Activated T-cell treated with anti-CD3 and anti-CD28 coated beads, Interleukin-2, amount 50 U/mL, for 24 hours (primary cell): ENCODE data around the gene EML5.

ENCODE experiments used
- DNase-seq: peaks from one replicate; pipeline ENCODE4 v3.0.0-alpha.2; 2020
- H3K27ac Mint-ChIP-seq: 2 replicates; pipeline ENCODE4 v1.8.0; 2020; ENCODE audit warnings: mild to moderate bottlenecking, mixed read lengths
- H3K27me3 Mint-ChIP-seq: 2 replicates; pipeline ENCODE4 v1.8.0; 2020; ENCODE audit warnings: mixed read lengths
- H3K36me3 Mint-ChIP-seq: 2 replicates; pipeline ENCODE4 v1.8.0; 2020; ENCODE audit warnings: low read depth, mixed read lengths
- H3K4me1 Mint-ChIP-seq: 2 replicates; pipeline ENCODE4 v1.8.0; 2020; ENCODE audit warnings: low read depth, mixed read lengths
- H3K4me3 Mint-ChIP-seq: 2 replicates; pipeline ENCODE4 v1.8.0; 2020; ENCODE audit warnings: mild to moderate bottlenecking, moderate library complexity, mixed read lengths
- H3K9me3 Mint-ChIP-seq: 2 replicates; pipeline ENCODE4 v1.8.0; 2020; ENCODE audit warnings: mixed read lengths

Gene EML5

DNA sequence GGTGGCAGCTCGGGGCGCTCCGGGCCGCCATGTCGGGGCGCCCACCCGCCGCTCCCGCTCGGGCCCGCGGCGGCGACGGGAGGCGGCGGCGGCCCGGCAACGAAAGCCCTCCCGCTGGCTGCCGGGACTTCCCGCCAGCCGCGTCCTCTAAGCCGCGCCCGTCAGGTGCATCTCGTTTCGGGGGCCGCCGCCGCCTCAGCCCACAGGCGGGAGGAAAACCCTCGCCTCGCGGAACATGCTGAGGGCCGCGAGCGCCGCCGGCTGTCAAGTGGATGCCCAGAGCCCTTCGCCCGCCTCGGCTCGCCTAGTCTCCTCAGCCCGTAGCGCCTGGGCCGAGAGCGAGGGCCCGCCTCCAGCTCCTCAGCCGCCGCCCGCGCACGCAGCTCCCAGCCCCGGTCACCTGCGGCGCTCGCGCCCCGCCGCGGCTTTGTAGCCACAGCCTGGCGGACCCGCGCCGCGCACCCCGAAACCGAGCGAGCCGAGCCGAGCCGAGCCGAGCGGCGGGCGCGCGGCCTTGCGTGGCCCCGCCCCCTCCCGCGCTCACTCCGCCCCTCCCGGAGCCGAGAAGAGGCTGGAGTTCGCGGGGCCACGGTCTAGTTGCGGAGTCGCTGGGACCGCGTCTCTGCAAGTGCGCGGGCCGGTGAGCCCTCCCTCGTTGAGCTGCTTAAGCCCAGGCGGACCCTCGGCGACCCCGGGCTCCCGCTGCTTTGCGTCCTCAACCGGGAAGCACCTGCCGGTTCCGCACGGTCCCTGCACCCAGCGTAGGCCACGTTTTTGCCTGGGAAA, at the start of gene EML5:
Gene EML5, minus strand, starts transcription at position 481 of the 786 bp plus-strand sequence. Its CDS starts 450 bp downstream, at position 31.
- Mint-ChIP-seq H3K4me1 (peaks cover 38% of the 10 kb centered on the region), H3K4me3 (peak within 1 kb of the TSS; percentile 87), H3K27me3 (no peaks in the 10 kb centered on the region), H3K9me3 (no peaks in the 10 kb centered on the region), H3K27ac (peak within 1 kb of the TSS; percentile 86), H3K36me3 (peaks cover 6% of the 10 kb centered on the region)
- peak; percentile 90 for DNase-seq

DNA sequence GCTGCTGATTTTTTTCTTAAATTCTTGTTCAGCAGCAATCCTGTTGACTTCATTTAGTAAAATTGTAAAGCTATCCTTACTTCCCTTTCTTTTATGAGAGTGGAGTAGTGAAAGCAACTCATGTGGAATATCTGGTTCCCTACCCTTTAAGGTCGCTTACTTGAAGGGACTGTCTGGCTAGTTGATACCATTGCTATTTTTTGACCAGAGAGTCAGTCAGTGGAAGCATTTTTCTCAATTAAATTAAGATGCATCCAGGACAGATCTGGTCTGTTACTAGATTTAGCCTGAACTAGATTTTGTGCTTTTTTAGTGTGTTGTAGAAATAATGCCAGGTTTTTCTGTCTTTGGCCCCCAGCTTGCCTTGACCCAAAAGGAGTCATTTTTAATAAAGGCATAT, 49.7 kb upstream of the EML5 start:
- no peaks in the 10 kb centered on the region for H3K36me3 Mint-ChIP-seq
- H3K27ac Mint-ChIP-seq: no peak overlapping the region
- H3K4me3 Mint-ChIP-seq: no peak overlapping the region
- H3K27me3 Mint-ChIP-seq: no peaks in the 10 kb centered on the region
- no peaks in the 10 kb centered on the region for H3K4me1 Mint-ChIP-seq
- no peaks in the 10 kb centered on the region for H3K9me3 Mint-ChIP-seq
- DNase-seq: no peak

DNA sequence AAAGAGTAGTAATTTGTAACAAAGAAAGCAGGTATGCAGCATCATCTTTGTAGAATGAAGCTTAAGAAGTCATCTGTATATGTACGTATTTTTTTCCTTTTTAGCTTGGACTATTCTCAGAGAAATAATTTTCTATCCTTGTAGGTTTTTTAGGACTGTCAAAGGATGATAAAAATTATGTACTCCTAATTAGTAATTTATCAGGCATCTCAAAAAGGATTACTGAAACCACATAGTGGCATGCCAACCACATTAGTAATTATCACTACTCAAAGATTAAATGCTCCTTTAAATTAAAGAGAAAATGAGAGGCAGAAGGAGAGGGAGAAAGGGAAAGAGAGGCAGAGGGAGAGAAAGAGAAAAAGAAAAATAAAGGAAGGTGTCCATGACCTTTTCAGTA, 49.0 kb upstream of the EML5 start:
- Mint-ChIP-seq H3K27ac (no peak overlapping the region), H3K27me3 (peaks cover 4% of the 10 kb centered on the region), H3K4me3 (no peak overlapping the region)

DNA sequence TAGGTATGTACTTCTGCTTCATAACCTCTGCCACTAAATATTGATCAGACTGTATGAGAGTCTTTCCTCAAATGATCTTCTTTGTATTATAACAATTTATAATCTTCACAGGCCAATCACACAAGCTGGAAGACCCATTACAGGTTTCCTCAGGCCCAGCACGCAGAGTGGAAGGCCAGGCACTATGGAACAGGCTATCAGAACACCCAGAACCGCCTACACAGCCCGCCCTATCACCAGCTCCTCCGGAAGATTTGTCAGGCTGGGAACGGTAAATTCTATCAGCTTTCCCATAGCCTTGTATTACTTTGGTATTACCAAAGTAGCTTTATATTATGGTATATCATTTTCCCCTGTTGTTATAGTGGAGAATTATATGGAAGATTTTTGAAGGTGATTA, 48.2 kb upstream of the EML5 start:
- H3K27ac Mint-ChIP-seq: no peak overlapping the region
- H3K4me1 Mint-ChIP-seq: no peaks in the 10 kb centered on the region
- peaks cover 4% of the 10 kb centered on the region for H3K27me3 Mint-ChIP-seq
- no peak for DNase-seq
- no peak overlapping the region for H3K4me3 Mint-ChIP-seq
- H3K9me3 Mint-ChIP-seq: no peaks in the 10 kb centered on the region
- no peaks in the 10 kb centered on the region for H3K36me3 Mint-ChIP-seq

More for the DNA sequence above, 49.0 kb upstream of the EML5 start:
- no peaks in the 10 kb centered on the region for H3K9me3 Mint-ChIP-seq
- no peak for DNase-seq
- H3K4me1 Mint-ChIP-seq: no peaks in the 10 kb centered on the region
- H3K36me3 Mint-ChIP-seq: no peaks in the 10 kb centered on the region

DNA sequence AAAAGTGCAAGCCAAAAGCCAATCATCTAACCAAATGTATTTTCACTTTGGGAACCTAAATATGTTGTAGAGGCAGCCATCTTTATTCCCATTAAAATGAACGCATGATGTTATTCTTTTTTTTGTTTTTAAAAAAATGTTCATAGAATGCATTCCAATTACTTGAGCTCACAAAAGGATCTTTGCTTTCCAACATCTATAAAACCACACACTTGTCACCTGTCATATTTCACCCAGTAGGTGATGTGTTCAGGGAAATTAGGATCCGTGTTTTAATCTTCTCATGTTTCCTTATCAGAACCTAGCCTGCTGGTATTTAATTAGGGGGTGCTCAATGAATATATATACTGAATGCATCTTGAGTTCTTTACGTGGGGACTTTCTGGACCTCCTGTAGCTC, 45.3 kb upstream of the EML5 start:
- Mint-ChIP-seq H3K27me3 (peaks cover 7% of the 10 kb centered on the region), H3K36me3 (no peaks in the 10 kb centered on the region), H3K4me3 (no peak overlapping the region), H3K4me1 (no peaks in the 10 kb centered on the region), H3K9me3 (no peaks in the 10 kb centered on the region), H3K27ac (no peak overlapping the region)
- no peak for DNase-seq

DNA sequence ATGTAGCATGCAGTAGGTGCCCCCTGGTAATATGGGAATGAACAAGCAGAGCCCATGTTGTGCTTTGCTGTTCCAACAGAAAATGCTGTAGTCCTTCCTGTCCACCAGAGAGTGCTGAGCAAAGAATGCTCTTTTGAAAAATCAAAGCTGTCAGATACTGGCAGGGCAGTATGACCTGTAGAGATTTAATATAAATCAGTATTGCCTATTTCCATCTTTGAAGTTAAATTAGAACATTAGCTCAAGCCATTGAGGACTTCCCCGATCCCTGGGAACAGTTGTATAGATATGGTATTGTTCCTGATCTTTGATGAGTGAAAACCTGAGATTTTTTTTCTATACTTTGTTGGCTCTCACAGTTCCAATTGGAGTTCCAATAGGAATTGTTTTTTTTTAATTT, 44.7 kb upstream of the EML5 start:
- Mint-ChIP-seq H3K36me3 (no peaks in the 10 kb centered on the region), H3K4me3 (no peak overlapping the region), H3K9me3 (no peaks in the 10 kb centered on the region), H3K27me3 (peaks cover 7% of the 10 kb centered on the region), H3K27ac (no peak overlapping the region), H3K4me1 (no peaks in the 10 kb centered on the region)
- no peak for DNase-seq

DNA sequence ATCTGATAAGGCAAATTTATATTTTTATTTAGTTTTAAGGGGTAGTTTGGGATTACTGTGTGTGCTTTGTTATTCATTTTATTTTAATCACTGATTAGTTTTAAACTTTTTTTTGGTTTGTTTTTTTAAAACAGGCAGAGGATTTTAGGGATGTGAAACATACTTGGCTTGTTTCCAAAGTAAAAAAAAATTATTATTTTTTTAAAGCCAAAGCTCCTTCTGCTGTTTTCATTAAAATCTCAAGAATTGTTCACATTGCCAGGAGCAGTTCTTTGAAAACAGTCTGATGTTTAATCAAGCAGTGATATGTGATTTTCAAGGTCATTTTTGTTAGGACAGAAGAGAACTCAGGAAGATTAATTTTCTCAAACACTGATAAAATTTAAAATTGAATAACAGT, 42.9 kb upstream of the EML5 start:
- H3K27ac Mint-ChIP-seq: no peak overlapping the region
- no peaks in the 10 kb centered on the region for H3K36me3 Mint-ChIP-seq
- H3K4me1 Mint-ChIP-seq: peaks cover 6% of the 10 kb centered on the region
- H3K9me3 Mint-ChIP-seq: no peaks in the 10 kb centered on the region
- no peak overlapping the region for H3K4me3 Mint-ChIP-seq
- H3K27me3 Mint-ChIP-seq: peaks cover 7% of the 10 kb centered on the region
- no peak for DNase-seq

DNA sequence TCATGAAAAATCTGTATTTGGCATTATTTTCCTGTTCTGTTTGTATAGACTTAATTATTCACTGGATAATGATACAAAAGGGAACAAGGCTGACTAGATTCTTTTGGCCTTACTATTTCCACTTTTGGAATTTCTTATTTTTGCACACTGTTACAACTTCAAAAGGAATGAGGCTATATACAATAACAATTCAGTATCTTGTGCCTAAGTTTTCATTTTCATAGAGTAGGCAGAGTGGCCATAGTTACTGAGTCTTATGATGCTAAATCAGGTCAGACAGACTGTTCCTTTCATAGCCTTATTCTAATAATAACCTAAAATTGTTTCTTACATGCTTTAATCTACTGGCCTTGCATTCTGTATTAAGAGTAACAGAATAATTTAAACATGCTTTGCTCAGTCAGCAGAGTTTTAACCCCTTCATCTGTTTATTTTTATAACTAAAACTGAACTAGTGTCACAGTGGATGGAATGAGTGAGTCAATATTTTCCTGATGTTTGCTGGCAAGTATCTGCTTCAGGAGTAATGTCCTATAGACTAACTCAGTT, 42.2 kb upstream of the EML5 start:
- Mint-ChIP-seq H3K4me1 (peaks cover 6% of the 10 kb centered on the region), H3K36me3 (no peaks in the 10 kb centered on the region), H3K27ac (no peak overlapping the region), H3K27me3 (peaks cover 7% of the 10 kb centered on the region), H3K9me3 (no peaks in the 10 kb centered on the region), H3K4me3 (no peak overlapping the region)
- DNase-seq: no peak

DNA sequence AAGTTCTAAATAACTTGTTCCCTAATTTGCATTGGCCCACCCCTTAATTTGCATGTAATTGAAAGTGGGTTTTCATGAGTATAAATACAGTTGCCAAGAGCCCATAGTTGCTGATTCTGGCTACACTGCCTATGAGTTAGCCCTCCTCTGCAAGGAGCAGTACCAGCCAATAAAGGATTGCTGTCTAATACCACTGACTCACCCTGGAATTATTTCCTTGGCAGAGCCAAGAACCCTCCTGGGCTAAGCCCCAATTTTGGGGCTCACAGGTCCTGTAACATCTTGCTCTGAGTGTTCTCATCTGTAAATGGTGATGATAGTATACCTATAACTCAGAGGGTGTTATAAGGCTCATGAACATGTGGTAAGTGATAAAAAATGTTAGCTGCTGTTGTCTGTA, 38.5 kb upstream of the EML5 start:
- no peak overlapping the region for H3K4me3 Mint-ChIP-seq
- H3K36me3 Mint-ChIP-seq: no peaks in the 10 kb centered on the region
- no peaks in the 10 kb centered on the region for H3K9me3 Mint-ChIP-seq
- no peak overlapping the region for H3K27ac Mint-ChIP-seq
- no peak for DNase-seq
- H3K27me3 Mint-ChIP-seq: peaks cover 3% of the 10 kb centered on the region
- peaks cover 6% of the 10 kb centered on the region for H3K4me1 Mint-ChIP-seq

DNA sequence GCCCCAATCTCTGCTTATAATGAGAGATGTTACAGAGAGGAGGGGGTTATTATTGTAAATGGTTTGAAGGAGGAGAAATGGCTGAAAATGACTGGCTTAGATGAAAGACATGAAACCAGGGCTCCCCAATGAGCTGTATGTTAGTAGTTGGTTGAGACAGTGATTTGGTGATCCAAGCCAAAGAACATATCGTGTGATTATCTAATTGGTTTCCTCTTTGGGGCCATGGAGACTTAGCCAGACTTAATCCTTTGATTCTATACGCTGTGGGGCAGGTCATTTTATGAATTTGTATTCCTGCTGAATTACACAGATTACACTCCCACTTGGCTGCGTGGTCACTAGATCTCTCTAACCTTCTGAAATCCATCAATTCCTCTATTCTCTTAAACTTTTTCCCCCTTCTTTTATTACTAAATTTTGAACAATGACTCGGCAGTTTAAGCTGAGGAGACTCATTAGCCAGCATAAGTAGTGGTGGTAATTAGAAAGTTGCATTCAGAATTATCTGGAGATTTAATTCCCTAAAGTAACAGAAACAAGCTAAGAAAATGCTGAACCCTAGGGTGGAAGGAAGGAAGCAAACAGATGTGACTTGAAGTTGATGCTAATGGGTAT, 37.0 kb upstream of the EML5 start:
- no peaks in the 10 kb centered on the region for H3K36me3 Mint-ChIP-seq
- peaks cover 3% of the 10 kb centered on the region for H3K27me3 Mint-ChIP-seq
- no peak overlapping the region for H3K4me3 Mint-ChIP-seq
- H3K4me1 Mint-ChIP-seq: peaks cover 13% of the 10 kb centered on the region
- no peak for DNase-seq
- no peaks in the 10 kb centered on the region for H3K9me3 Mint-ChIP-seq
- H3K27ac Mint-ChIP-seq: no peak overlapping the region

DNA sequence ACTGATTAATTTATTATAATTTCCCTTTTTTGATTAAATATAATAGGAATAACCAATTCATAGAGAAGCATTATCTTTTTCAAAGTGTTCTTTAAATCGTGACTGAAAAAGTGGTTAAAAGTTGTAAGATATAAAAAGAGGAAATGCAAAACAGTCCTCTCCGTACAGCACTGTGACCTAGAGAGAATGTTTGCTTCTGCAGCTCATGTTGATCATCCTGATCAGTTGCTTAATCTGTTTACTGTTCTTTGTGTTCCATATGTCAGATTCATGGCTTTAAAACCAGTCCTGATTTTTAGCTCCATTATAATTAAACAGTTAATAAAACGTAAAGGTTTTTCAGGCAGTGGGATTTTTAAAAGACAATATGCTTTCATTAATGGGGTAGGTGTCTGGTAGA, 36.4 kb upstream of the EML5 start:
- Mint-ChIP-seq H3K9me3 (no peaks in the 10 kb centered on the region), H3K4me3 (no peak overlapping the region), H3K27ac (no peak overlapping the region), H3K27me3 (peaks cover 3% of the 10 kb centered on the region), H3K36me3 (no peaks in the 10 kb centered on the region), H3K4me1 (peaks cover 13% of the 10 kb centered on the region)
- no peak for DNase-seq

DNA sequence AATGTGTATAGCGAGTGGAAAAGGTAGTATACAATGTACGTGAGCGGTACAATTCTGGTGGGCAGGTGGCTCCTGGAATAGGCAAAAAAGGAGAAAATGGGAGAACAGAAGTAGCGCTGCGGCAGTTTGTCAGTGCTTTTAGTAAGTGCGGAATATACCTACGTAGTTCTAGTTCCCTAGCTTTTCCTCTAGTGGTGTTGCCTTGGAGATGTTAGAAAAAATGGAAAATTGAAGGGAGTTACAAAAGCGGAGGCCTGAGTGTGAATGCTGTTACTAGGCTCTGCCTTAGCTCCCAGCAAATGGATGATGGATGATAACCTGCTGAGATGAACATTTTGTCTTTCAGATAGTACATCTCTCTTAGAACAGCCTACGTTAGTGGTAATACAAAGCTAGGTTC, 32.8 kb upstream of the EML5 start:
- H3K4me1 Mint-ChIP-seq: peaks cover 10% of the 10 kb centered on the region
- H3K36me3 Mint-ChIP-seq: no peaks in the 10 kb centered on the region
- no peaks in the 10 kb centered on the region for H3K27me3 Mint-ChIP-seq
- H3K27ac Mint-ChIP-seq: no peak overlapping the region
- H3K9me3 Mint-ChIP-seq: no peaks in the 10 kb centered on the region
- DNase-seq: no peak
- peak overlapping the region; percentile 78 for H3K4me3 Mint-ChIP-seq

DNA sequence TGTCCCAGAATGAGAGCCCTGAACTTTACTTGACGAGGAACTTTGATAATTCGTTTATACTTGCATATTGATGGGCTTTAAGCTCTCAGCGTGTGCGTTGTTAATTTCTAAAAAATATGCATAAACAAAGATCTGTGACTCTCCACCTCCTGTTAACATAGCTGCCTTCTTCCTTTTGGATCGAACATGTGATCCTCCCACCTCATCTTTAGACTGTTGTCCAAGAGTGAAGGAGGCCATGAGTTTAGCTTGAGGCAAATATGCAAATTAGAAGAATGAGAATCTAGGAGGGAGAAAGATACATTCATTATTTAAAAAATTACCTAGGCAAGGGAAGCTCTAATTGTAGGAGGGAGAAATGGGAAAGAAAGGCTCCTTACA, 32.3 kb upstream of the EML5 start:
- no peaks in the 10 kb centered on the region for H3K9me3 Mint-ChIP-seq

DNA sequence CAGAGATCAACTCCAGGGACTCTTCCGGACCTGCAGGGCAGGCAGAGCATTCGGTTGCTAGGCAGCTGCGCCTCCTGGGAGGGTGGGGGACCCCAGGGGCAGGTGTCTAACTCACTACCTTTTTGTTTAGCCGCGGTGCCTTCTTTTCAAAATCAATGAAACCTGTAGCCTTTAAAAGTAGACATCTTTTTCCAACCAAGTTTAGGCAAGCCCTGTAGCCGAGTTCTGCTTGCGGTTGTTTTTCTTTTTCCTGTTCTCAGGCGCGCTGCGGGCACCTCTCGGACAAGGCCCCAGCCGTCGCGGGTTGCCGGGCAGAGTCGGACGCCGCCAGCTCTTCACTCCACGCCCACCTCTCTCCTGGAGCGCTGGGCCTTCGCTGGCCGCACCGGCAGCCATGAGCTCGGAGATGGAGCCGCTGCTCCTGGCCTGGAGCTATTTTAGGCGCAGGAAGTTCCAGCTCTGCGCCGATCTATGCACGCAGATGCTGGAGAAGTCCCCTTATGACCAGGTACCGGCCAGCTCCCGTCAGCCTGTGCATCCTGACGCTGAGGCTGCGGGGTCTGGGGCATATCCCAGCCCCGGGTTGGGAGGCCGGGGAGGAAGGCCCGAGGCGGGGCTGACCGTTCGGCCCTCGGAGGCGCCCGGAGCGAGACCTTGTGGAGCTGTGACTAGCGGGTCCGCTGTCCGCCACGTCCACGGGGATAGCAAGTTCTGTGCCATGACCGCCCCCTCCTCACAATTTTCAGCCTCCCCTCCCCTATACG, 31.7 kb upstream of the EML5 start, which contains the start of gene TTC8:
Gene TTC8, plus strand, starts transcription at position 338 of the 764 bp plus-strand sequence. Its CDS starts 57 bp downstream, at position 395.
- peak; percentile 88 for DNase-seq
- peaks cover 10% of the 10 kb centered on the region for H3K4me1 Mint-ChIP-seq
- H3K4me3 Mint-ChIP-seq: peak within 1 kb of the TSS; percentile 78
- no peaks in the 10 kb centered on the region for H3K36me3 Mint-ChIP-seq
- H3K27ac Mint-ChIP-seq: peak within 1 kb of the TSS; percentile 99
- H3K27me3 Mint-ChIP-seq: peaks cover 2% of the 10 kb centered on the region
- H3K9me3 Mint-ChIP-seq: no peaks in the 10 kb centered on the region

More for the DNA sequence above, 32.3 kb upstream of the EML5 start:
- H3K27ac Mint-ChIP-seq: peak overlapping the region; percentile 26
- no peak for DNase-seq
- H3K27me3 Mint-ChIP-seq: no peaks in the 10 kb centered on the region
- no peaks in the 10 kb centered on the region for H3K36me3 Mint-ChIP-seq
- H3K4me3 Mint-ChIP-seq: peak overlapping the region; percentile 78
- H3K4me1 Mint-ChIP-seq: peaks cover 10% of the 10 kb centered on the region
